ENCODE data around the gene APAF1.

GRCh38 chr12:98635657-98636323, 9.3 kb upstream of the APAF1 start:
- TF ChIP-seq ELF4 (IDR thresholded peaks at IDR 0.05) (no peak), SP1 (IDR thresholded peaks at IDR 0.05) (no peak), FOXM1 (IDR thresholded peaks at IDR 0.05; ENCODE audit: borderline replicate concordance) (no peak), ZNF384 (IDR thresholded peaks at IDR 0.05) (no peak), FOXK2 (IDR thresholded peaks at IDR 0.05) (no peak), FOXA1 (IDR thresholded peaks at IDR 0.05) (no peak), SUZ12 (IDR thresholded peaks at IDR 0.05) (no peak), HDGF (IDR thresholded peaks at IDR 0.05; ENCODE audit: borderline replicate concordance) (no peak), LEF1 (IDR thresholded peaks at IDR 0.05; ENCODE audit: borderline replicate concordance) (no peak), NFRKB (IDR thresholded peaks at IDR 0.05) (no peak), BHLHE40 (IDR thresholded peaks at IDR 0.05; ENCODE audit: borderline replicate concordance) (no peak), CTBP1 (IDR thresholded peaks at IDR 0.05; ENCODE audit: borderline replicate concordance) (no peak), L3MBTL2 (conservative IDR thresholded peaks at IDR 0.05) (no peak), TARDBP (IDR thresholded peaks at IDR 0.05) (no peak)
